Measurements from ENCODE around the gene TNPO3.
A peak's percentile ranks its signal among the peaks of the same experiment; 100 is the strongest.

The TNPO3 gene

GRCh38 chr7:128919881-128920799 is 134.8 kb downstream of the TNPO3 start:
- intact Hi-C loops (cut with DNase I; ENCODE audit: low total_unique reads), result no loop called here
- Histone ChIP-seq H3K9me3 (no peaks in the 10 kb centered on the region), H3K4me1 (peaks cover 0 to 11% (median 10%) of the 10 kb centered on the region in 4 donors), H3K27me3 (peaks cover 0 to 62% of the 10 kb centered on the region in 2 donors), H3K27ac (no peak overlapping the region), H3K4me3 (no peak overlapping the region), H3K36me3 (no peaks in the 10 kb centered on the region)
- DNase-seq, result no peak
- TF ChIP-seq CTCF (IDR thresholded peaks at IDR 0.05), result no peak

DNA sequence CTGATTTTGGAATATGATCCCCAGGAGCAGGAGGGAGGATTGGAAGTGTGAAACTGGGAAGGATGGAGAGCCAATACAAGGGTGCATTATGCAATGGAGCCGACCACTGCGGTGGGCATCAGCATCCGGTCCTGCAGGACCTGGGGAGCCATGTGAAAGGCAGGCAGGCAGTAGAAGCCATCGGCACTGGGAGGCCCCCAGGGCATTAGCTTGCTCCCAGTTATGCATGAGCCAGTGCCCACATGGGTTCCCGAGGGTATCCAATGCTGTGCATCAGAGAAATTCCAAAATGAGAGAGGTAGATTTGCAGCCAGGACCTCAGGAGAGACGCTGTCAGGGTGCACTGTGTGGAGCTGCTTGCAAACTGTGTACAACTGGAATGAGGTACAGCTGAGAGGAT is 135.7 kb downstream of the TNPO3 start:
- no peak for TF ChIP-seq CTCF (IDR thresholded peaks at IDR 0.05)
- peaks cover 0 to 17% (median 14%) of the 10 kb centered on the region in 4 donors for H3K4me1 ChIP-seq
- no peaks in the 10 kb centered on the region for H3K36me3 ChIP-seq
- peak in 1 of 2 donors; percentile 46 for DNase-seq
- H3K27me3 ChIP-seq, result peaks cover 0 to 69% of the 10 kb centered on the region in 2 donors
- no peak overlapping the region for H3K4me3 ChIP-seq
- intact Hi-C loops (cut with DNase I; ENCODE audit: low total_unique reads), result no loop called here
- no peak overlapping the region for H3K27ac ChIP-seq
- H3K9me3 ChIP-seq, result no peaks in the 10 kb centered on the region

- no peak overlapping the region for H3K4me3 ChIP-seq
- intact Hi-C loops (cut with DNase I; ENCODE audit: low total_unique reads), result no loop called here
Observed at GRCh38 chr7:128918016-128918665, 136.8 kb downstream of the TNPO3 start.

GRCh38 chr7:128917122-128917521 is 137.8 kb downstream of the TNPO3 start:
- no peaks in the 10 kb centered on the region for H3K9me3 ChIP-seq
- peaks cover 0 to 63% of the 10 kb centered on the region in 2 donors for H3K27me3 ChIP-seq
- H3K27ac ChIP-seq, result no peak overlapping the region
- no peaks in the 10 kb centered on the region for H3K36me3 ChIP-seq
- intact Hi-C loops (cut with DNase I; ENCODE audit: low total_unique reads), result no loop called here
- H3K4me3 ChIP-seq, result no peak overlapping the region
- no peak for TF ChIP-seq CTCF (IDR thresholded peaks at IDR 0.05)
- peaks cover 0 to 17% (median 14%) of the 10 kb centered on the region in 4 donors for H3K4me1 ChIP-seq
- peak in 1 of 2 donors; percentile 42 for DNase-seq

More at GRCh38 chr7:128918016-128918665, 136.8 kb downstream of the TNPO3 start:
- no peaks in the 10 kb centered on the region for H3K9me3 ChIP-seq
- no peak for TF ChIP-seq CTCF (IDR thresholded peaks at IDR 0.05)
- DNase-seq, result peak in 1 of 2 donors; percentile 40
- H3K27ac ChIP-seq, result no peak overlapping the region
- peaks cover 0 to 17% (median 14%) of the 10 kb centered on the region in 4 donors for H3K4me1 ChIP-seq
- peaks cover 0 to 72% of the 10 kb centered on the region in 2 donors for H3K27me3 ChIP-seq
- H3K36me3 ChIP-seq, result no peaks in the 10 kb centered on the region

GRCh38 chr7:128916643-128916915 is 138.3 kb downstream of the TNPO3 start:
- no peak for TF ChIP-seq CTCF (IDR thresholded peaks at IDR 0.05)
- H3K27ac ChIP-seq, result no peak overlapping the region
- H3K36me3 ChIP-seq, result no peaks in the 10 kb centered on the region
- DNase-seq, result no peak
- H3K4me1 ChIP-seq, result peaks cover 0 to 17% (median 14%) of the 10 kb centered on the region in 4 donors
- H3K9me3 ChIP-seq, result no peaks in the 10 kb centered on the region
- intact Hi-C loops (cut with DNase I; ENCODE audit: low total_unique reads), result no loop called here
- no peak overlapping the region for H3K4me3 ChIP-seq
- peaks cover 0 to 58% of the 10 kb centered on the region in 2 donors for H3K27me3 ChIP-seq

Data from tibial artery (tissue), 4 donors.